HG02642 (cell line): ENCODE measurements around the gene ANTXR1.

Experiments
- ATAC-seq: cut with Tn5 transposase; IDR thresholded peaks from one replicate; pipeline ENCODE4 v1.9.1; 2021; ENCODE audit warnings: mild to moderate bottlenecking; ENCODE audit not compliant: unreplicated experiment, poor library complexity

The ANTXR1 gene

DNA sequence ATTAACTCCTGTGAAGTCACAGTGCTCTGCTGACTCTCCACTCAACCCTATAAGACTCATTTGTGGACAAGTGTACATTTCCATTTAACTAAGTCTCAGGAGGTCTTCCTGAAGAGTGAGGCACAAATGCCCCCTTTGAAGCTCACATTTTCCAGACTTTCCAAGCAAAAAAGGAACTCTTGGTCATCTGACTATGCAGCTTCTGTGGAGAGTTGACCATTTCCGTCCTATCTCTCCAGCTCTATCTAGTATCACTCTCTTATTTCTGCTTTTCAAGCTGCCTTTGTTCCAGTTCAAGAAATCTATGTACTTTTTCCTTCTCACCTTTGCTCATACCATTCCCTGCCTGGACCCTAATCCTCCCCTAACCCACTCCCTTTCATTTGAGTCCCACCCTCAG lies 77.0 kb downstream of the ANTXR1 start:
- no peak for ATAC-seq

- no peak for ATAC-seq
Observed at GRCh38 chr2:69090820-69091219, 77.8 kb downstream of the ANTXR1 start.

GRCh38 chr2:69092857-69093256 lies 79.9 kb downstream of the ANTXR1 start:
- ATAC-seq: no peak

DNA sequence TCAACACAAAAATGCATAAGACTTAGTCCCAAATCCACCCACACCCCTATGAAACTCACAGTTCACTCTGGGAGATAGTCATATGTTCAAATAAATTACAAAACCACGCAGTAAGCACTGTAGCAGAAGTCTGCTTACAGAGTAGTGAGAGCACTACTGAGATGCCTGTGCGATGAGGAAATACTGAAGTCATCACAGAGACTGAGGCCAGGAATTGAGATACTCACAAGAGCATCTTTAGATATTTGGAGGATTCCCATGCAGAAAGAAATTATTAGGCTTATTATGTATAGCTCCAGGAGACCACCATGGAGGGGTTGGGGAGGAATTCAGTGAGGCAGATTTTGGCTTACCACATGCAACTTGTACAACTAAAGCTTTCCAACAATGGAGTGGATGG lies 82.3 kb downstream of the ANTXR1 start:
- ATAC-seq: no peak

- ATAC-seq: no peak
Observed at GRCh38 chr2:69096326-69097095, 83.5 kb downstream of the ANTXR1 start.

- ATAC-seq: no peak
Observed at GRCh38 chr2:69097148-69097610, 84.2 kb downstream of the ANTXR1 start.

DNA sequence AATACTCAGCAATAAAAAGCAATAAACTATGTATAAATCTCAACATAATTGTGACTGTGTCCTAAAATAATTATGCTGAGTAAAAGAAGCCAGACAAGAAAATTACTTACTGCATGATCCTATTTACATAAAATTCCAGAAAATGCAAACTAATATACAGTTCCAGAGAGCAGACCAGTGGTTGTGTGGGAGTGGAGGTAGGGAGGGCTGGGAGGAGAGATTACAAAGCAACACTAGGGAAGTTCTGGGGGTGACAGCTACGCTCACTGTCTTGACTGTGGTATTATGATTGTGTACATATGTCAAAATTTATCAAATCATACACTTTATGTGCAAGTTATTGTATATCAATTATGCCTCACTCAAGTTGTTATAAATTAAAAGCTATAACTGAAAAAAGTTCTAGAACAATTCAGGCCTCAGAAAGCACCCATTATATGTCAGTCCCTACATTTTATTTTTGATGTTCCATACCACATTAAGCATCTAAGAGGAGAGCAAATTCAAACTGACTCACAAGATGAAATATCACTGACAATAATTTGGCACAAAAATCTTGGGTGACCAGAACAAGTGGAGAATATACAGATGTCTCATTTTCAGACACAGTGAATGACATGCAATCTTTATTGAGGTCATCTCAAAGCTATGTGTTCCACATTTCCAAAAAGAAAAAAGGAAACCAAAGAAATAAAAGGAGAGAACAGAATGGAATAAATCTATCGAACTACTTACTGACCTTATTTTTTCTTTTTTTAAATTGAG lies 85.1 kb downstream of the ANTXR1 start:
- ATAC-seq: no peak

DNA sequence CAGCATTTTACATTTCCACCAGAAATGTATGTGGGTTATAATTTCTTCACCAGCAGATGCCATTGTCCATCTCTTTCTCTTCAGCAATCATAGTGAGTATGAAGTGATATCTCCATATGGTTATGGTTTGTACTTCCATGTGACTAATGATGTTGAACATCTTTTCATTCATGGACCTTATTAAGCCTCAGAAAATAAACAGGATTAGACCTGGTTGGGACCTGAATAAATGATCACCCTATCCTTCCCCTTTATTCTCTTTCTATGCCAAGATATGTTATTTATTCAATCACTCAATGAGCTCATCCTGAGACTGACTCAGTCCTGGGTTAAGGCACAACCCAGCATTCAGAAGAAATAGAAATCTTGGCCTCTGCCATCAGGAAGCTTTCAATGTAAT lies 86.6 kb downstream of the ANTXR1 start:
- no peak for ATAC-seq

DNA sequence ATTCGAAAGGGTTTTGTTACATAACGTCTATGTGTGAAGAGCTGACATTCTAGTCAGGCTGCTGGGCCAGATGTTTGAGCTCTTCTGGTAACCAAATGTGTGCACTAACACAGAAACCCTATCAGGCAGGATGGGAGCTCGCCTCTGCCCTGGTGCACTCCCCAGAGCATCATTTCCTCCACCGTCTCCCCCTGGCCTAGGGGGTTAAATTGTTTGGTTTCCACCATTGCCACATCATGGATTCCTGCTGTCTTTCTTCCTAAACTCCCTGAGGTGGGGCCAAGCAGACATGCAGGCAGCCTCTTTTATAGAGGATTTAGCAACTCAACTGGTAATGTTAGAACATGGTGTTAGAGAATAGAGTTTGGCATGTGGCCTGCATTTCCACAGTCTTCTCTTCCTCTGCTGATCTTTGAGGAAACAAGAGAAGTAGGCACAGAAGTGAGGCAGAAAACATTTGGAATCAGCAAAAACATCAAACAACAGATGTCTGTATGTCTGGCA lies 87.3 kb downstream of the ANTXR1 start:
- ATAC-seq: no peak

DNA sequence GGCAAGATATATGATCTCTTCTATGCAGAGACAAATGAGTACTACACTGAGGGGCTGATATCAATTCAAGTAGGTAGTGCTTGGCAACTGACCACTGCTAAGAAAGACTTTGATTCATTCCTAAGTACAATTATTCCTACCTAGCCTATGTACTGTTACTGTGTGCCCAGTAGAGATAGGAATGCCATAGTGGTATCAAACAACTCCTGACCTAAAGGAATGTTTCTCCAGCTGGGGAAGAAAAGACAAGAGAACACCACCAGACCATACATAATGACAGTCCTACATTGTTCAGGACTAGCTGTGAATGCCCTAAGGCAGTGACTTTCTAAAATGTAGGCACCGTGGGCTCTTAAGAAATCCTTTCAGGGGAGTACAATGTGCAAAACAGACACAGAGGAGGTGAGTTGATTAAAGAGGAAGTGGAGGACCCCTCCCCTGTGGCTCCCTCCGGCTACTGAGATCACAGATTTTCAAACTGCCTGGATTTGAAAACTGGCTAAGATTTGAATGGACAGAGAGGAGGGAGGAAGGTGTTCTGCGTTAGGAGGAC lies 89.1 kb downstream of the ANTXR1 start:
- no peak for ATAC-seq

- no peak for ATAC-seq
Observed at GRCh38 chr2:69103419-69103818, 90.4 kb downstream of the ANTXR1 start.

DNA sequence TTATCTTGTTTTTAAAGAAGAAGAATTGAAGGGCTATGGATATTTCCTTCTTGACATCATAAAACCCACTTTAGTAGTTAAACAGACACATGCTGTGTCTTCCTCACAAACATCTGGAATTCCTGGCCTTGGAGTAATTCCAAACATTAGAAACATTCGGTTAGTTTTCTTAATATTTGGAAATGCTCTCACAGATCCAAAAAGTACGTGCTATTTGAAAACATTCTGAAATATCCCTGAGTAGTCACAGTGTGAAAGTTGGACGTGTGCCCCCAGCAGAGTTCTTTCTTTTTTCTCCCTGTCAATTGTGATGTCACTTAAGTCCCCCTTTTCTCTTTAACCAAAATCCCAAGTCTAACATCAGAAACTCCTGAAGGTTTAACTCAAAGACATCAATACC lies 91.3 kb downstream of the ANTXR1 start:
- ATAC-seq: no peak

GRCh38 chr2:69109255-69109654 lies 96.3 kb downstream of the ANTXR1 start:
- ATAC-seq: no peak

GRCh38 chr2:69111076-69111475 lies 98.1 kb downstream of the ANTXR1 start:
- ATAC-seq: no peak

DNA sequence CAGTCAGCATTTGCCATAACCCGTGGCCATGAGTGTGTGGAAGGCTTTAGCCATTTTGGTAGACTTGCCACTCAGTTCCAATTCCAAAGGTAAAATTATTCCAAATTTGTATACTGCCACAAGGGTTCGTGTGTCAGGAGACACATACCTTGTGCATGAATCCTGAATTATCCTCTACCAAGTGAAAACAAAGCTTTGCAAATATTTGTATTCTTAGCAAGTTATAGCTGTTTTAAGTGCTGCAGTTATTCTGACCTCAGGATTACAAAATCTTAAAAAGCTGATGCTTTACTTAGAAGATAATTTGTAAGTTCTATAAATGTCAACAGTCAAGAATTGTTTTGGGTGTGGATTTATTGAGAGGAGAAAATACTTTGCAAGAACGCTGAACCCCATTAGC lies 100.6 kb downstream of the ANTXR1 start:
- no peak for ATAC-seq

DNA sequence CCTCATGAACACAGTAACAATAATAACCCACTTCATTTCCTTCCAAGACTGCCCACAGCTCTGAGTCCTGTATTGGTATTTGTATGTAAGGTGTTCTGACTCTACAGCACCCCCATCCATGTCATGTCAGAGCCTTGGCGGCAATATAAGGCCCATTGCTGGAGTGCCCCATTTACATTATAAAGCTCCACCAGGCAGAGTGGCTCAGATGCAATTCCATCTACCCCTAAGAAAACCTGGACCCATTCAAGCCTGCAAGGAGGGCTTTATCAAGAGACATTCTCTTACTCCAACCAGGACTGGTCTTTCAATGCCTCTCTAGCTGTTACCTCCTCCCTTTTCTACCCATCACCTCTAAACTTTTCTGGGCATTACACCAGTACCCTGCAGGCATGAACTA lies 101.6 kb downstream of the ANTXR1 start:
- no peak for ATAC-seq

- ATAC-seq: no peak
Observed at GRCh38 chr2:69116438-69116837, 103.5 kb downstream of the ANTXR1 start.

GRCh38 chr2:69118609-69119008 lies 105.6 kb downstream of the ANTXR1 start:
- no peak for ATAC-seq

- no peak for ATAC-seq
Observed at GRCh38 chr2:69119104-69119894, 106.3 kb downstream of the ANTXR1 start.

DNA sequence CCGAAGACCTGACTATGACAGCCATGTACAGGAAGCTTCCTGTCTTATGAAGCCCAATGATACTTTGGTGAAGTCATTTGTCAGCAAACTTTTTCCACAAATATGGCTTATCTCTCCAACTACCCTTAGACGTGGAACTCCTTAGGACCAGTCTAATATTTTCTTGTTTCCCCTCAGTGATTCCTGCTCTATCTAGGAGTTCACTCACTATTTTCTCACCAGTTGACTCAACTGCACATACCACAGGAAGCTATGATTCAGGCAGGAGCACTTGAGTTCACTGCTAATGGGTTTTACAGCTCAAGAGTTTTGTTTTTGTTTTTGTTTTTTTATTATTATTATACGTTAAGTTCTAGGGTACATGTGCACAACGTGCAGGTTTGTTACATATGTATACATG lies 109.3 kb downstream of the ANTXR1 start:
- no peak for ATAC-seq
